ENCODE results near the gene NDFIP2.
"Not testable (repeated sequence)": the region's sequence is repeated elsewhere in the genome, so short reads cannot be mapped to it uniquely, and the experiment has no call there.

The NDFIP2 gene

DNA sequence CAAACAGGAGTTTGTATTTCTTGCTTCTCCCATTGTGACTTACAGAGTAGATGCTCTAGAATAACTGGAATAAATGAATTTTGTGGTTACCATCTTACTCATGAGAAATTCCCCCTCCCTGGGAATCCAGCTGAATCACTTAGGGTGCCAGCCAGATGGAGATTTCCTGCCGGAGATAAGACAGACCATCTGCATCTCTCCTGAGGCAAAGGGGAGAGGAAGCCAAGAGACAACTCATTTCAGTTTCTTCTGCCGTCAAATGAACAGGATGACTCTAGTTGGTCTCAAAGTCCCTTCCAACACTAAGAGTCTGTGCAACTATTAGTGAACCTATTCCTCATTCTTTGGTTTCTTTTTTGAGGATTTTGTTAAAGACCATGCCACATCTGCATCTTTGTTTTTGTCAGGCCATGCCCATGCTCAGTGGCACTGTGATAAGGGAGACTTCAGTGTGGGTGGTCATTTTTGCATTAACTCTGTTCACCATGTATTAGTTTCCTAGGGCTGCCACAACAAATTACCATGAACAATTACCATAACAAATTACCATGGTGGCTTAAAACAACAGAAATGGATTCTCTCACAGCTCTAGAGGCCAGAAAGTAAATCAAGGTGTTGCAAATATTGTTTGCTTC lies 112.8 kb downstream of the NDFIP2 start:
- no peak for DNase-seq (ENCODE audit: low read depth)

GRCh38 chr13:79600146-79600545 lies 119.2 kb downstream of the NDFIP2 start:
- not testable (repeated sequence) for DNase-seq (ENCODE audit: low read depth)

DNA sequence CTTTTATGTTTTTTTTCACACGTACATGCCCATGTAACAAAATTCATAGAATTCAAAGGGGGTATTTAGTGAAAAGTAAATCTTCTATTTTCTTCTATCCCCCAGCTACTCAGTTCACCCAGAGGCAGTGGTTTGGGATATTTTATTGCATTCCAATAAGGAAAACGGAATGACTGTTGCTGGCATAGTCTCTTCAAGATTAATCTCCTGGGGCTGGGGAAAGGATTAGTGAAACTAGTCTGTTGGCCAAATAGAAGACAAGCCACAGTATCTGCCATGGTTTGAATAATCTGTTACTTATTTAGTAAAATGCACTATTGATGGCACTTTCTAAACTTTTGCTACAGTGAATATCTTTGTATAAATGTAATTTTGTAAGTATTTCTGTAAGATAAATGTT lies 122.0 kb downstream of the NDFIP2 start:
- no peak for DNase-seq (ENCODE audit: low read depth)

DNA sequence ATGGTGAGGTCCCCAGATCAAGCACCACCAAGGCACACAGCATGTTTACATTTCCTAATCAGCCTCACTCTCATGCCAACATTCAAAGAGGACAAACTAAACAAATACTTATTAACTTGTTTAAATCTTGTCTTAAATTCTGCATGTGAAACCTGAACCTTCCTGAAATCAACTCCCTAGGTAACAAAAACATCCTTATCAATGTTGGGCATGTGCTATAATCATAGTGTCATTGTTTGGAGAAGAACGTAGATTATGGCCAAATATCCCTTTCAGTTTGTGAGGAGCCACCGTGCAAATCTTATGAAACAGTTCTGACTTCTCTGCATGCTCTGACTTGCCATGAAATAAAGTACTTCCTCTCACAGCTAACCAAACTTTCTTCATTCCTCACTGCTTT lies 123.8 kb downstream of the NDFIP2 start:
- DNase-seq (ENCODE audit: low read depth): no peak

Measured in activated T-cell treated with anti-CD3 and anti-CD28 coated beads for 1 hour (primary cell).